Aorta (tissue), 5 donors: ENCODE results near the gene FOLH1. TPM values are rescaled to one million over a fixed set of nuclear protein-coding genes. Genes with fewer than 3 reads are reported as not detected.
"Not testable (repeated sequence)": the region's sequence is repeated elsewhere in the genome, so short reads cannot be mapped to it uniquely, and the experiment has no call there.

ENCODE experiments used
- ATAC-seq: fragments of 200-7000 bp; cut with Tn5 transposase; one replicate; pipeline ENCODE4 v1.9.1; 2022; ENCODE audit warnings: moderate library complexity; ENCODE audit not compliant: low FRiP score
- DNase-seq, 2 donors: peaks; one replicate each; pipeline ENCODE4 v3.0.0-alpha.2; 2020
- H3K27ac ChIP-seq, 2 donors: one replicate each; pipeline ENCODE4 v1.5.1; 2013; ENCODE audit warnings: low read length in 2 of 2, mild to moderate bottlenecking in 2 of 2, moderate library complexity in 2 of 2, control low read depth in 1 of 2, inconsistent platforms in 1 of 2, low read depth in 1 of 2
- H3K27me3 ChIP-seq, 2 donors: one replicate each; pipeline ENCODE4 v1.6.1; 2013; ENCODE audit warnings: control low read depth in 1 of 2, low read length in 1 of 2, mild to moderate bottlenecking in 1 of 2, moderate library complexity in 1 of 2; ENCODE audit not compliant: insufficient read depth in 2 of 2, control insufficient read depth in 1 of 2
- H3K36me3 ChIP-seq, 2 donors: one replicate each; pipeline ENCODE4 v1.6.1; 2013; ENCODE audit warnings: control low read depth in 1 of 2, low read length in 1 of 2, mild to moderate bottlenecking in 1 of 2; ENCODE audit not compliant: insufficient read depth in 2 of 2, control insufficient read depth in 1 of 2
- H3K4me1 ChIP-seq, 2 donors: one replicate each; pipeline ENCODE4 v1.6.1; 2013; ENCODE audit warnings: low read length in 2 of 2, control low read depth in 1 of 2, mild to moderate bottlenecking in 1 of 2, moderate library complexity in 1 of 2; ENCODE audit not compliant: insufficient read depth in 2 of 2, control insufficient read depth in 1 of 2
- H3K4me3 ChIP-seq, 2 donors: one replicate each; pipeline ENCODE4 v1.5.1; 2013; ENCODE audit warnings: low read length in 2 of 2, control low read depth in 1 of 2, mild to moderate bottlenecking in 1 of 2
- H3K9me3 ChIP-seq: one replicate; pipeline ENCODE4 v1.6.1; 2013; ENCODE audit warnings: mild to moderate bottlenecking, low read length; ENCODE audit not compliant: control insufficient read depth
- WGBS, 2 donors: extraction: QIAGEN DNeasy Blood & Tissue Kit; methylation state at CpG; one replicate each; pipeline ENCODE4 v1.1.7; 2013; 5-methylcytosine and 5-hydroxymethylcytosine counted together
- intact Hi-C, 2 donors: fragments of 100-400 bp; cut with DNase I; formaldehyde crosslinking; loops; one replicate each; pipeline versions ENCODE4 v1.14.2 to v1.15.0; 2022
- polyA plus RNA-seq, 2 donors: library from polyadenylated mRNA; stranded (reverse); fragments of 200-250 nt; gene quantifications; one replicate each; pipeline ENCODE4 v1.2.3, GENCODE V29; 2013
- total RNA-seq, 2 donors: library from RNA; stranded (reverse); fragmentation: NEBNext Ultra II Directional; extraction: Animal tissue kit (Norgen Biotek cat#: 25700); gene quantifications; one replicate each; pipeline ENCODE4 v1.2.1, GENCODE V29; 2021
- donor health status: healthy with polysubstance abuse.
- donor health status: Bipolar disorder and iron deficiency.
- donor health status: DM: no; HTN: no; CAD: no.
- donor health status: DM: no; HTN: no; CAD: no.
- donor health status: DM: yes; HTN: yes; CAD: no.

FOLH1 gene
- total and polyA plus RNA-seq, 4 donors: 1.6 to 17.3 (median 1.9) TPM; not detected in 1

DNA sequence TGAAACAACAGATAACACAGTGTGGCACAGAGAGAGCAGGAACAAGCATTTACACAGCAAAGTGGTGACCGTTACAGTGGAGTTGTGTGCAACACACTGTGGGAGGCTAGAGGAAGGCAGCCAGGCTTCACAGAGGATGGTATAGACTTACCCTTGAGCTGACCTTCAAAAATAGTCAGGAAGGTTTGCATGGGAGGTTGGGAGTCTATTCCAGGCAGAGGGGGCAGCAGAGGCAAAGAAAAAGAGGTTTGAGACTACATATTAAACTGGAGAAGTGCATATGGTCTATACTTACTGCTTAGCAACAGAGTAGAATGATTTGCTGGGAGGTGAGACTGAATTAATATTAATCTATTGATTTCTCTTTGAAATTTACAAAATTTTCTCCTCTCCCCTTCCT is 22.1 kb upstream of the FOLH1 start:
- H3K9me3 ChIP-seq, H3K36me3 ChIP-seq, intact Hi-C loops, H3K4me1 ChIP-seq, H3K27ac ChIP-seq, ATAC-seq, H3K4me3 ChIP-seq, H3K27me3 ChIP-seq, DNase-seq: not testable (repeated sequence)
- WGBS, 2 donors: 12 to 36% methylated on average over 1 of the region's 1 CpG

DNA sequence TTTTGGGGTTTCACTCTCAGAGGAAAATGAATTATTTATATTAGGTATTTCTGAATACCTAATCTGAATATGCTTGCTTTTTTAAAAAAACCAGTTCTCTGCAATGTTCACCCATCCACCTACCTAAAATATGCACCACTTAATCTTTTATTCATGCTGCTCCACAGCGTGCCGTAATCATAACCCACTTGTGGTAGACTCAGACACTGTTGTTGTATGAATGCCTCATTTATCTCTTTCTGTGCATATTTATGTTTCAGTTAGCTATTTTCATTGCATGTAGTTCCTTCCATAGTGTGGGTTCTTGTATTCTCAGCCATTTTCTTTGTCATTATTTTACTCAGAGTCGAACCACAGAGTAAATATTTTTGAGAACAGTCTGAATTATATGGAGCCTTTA is 21.6 kb upstream of the FOLH1 start:
- WGBS, 2 donors: 16 to 20% methylated on average over 3 of the region's 3 CpGs
- H3K36me3 ChIP-seq, ATAC-seq, H3K9me3 ChIP-seq, H3K4me3 ChIP-seq, H3K27me3 ChIP-seq, DNase-seq, intact Hi-C loops, H3K4me1 ChIP-seq, H3K27ac ChIP-seq: not testable (repeated sequence)

DNA sequence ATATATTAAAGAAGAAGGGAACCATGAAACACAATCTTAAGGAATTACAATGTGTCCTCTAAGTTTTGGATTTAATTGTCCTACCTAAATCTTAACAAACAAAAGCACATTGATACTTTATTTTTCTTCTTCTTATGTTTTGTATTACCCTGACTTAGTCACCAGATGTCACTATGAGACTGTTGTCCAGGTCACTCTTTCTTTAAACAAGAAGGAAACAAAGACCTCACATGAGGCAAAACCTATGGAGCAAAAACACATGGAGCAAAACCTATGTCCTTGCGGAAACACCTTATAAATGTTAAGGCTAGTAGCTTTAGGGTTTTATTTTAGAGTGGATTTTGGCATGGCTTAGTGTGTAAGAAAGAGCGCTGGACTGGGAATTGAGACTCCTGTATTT is 20.7 kb upstream of the FOLH1 start:
- peak; percentile 62 for ATAC-seq
- DNase-seq: not testable (repeated sequence)

DNA sequence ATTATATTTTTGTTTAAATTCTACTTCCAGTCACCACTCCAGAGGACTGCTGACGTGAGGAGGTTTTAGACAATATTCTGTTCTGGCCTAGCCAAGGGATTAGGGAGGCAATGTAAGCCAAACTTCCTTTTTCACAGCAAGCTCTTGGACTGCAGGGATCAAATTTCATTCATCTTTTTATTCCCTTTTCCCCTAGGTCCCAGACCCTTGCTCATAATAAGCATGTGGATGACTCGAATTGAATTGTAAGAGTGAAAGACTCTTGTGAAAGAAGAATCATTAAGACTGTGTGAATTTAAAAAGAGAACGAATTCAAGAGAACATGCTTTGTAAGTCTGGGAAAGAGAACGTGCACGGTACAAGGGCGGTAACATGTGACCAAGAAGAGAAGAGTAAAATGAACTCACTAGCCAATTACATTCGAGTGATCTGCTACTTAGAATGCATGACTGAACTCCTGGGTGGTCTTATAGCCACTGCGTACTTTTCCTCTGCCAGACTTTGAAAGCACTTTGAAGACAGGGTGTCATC is 16.9 kb upstream of the FOLH1 start:
- ATAC-seq, H3K9me3 ChIP-seq, H3K27me3 ChIP-seq, H3K27ac ChIP-seq, H3K36me3 ChIP-seq, DNase-seq, H3K4me1 ChIP-seq, H3K4me3 ChIP-seq: not testable (repeated sequence)
- intact Hi-C loops: loop anchor here in 1 of 2 donors (10.0 kb wide), 1 partner anchor 299 kb away; no protein-coding TSS in a partner anchor
- 48 to 62% methylated on average over 8 of the region's 8 CpGs for WGBS, 2 donors

More for the DNA sequence above, 20.7 kb upstream of the FOLH1 start:
- H3K9me3 ChIP-seq, H3K4me3 ChIP-seq, H3K36me3 ChIP-seq, H3K4me1 ChIP-seq, H3K27ac ChIP-seq, H3K27me3 ChIP-seq: not testable (repeated sequence)
- intact Hi-C loops: loop anchor here in 1 of 2 donors (10.0 kb wide), 1 partner anchor 296 kb away; no protein-coding TSS in a partner anchor
- WGBS, 2 donors: 50 to 53% methylated on average over 2 of the region's 2 CpGs

DNA sequence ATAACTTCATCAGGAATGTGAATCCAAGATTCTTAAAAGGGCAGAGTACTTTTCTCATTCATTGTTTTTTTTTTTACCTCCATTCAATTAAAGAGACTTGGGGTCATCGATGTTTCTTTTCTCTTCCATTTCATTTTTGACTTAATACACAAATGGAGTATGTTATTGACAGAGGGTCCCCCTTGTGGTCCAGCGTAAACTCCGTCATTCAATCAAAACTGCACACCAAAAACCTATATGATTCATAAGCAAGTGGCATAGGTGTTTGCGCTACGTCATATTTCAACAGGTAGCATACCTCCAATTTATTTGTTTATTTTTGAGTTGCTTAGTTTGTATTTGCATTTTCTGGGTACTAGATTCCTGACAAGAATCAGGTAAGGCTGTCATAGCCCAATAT is 12.7 kb upstream of the FOLH1 start:
- H3K9me3 ChIP-seq: no peaks in the 10 kb centered on the region
- DNase-seq (no peak), ATAC-seq (no peak)
- H3K4me3 ChIP-seq: no peak overlapping the region
- no peaks in the 10 kb centered on the region for H3K36me3 ChIP-seq
- no peaks in the 10 kb centered on the region for H3K4me1 ChIP-seq
- intact Hi-C loops: loop anchor here in 1 of 2 donors (10.0 kb wide), 1 partner anchor 304 kb away; no protein-coding TSS in a partner anchor
- H3K27ac ChIP-seq: no peak overlapping the region
- WGBS, 2 donors: 82 to 84% methylated on average over 5 of the region's 5 CpGs
- H3K27me3 ChIP-seq: no peaks in the 10 kb centered on the region

DNA sequence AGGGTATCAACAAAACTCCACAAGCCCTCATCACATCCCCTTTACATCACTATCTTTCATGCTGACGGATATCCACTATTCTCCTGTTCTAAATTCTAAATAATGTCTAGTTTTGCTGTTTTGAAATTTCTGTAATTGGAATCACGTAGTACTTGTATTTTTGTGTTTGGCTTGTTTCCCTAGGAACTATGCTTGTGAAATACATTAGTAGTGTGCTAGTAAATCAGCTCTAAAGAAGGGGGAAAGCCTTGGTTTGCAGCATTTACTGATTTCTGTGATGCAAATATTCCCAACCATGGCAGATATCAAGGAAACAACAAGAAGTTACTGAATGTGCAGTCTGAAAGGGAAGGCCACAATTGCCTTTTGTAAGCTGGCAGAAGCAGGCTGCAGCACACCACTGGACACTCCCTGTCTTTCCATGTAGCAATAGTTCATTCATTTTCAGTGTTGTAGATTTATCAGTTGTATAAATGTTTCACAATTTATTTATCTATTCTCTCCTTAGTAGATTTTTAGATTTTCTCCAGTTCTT is 4.7 kb upstream of the FOLH1 start:
- DNase-seq: no peak
- no peaks in the 10 kb centered on the region for H3K27me3 ChIP-seq
- no peak overlapping the region for H3K4me3 ChIP-seq
- no peak for ATAC-seq
- no peak overlapping the region for H3K27ac ChIP-seq
- intact Hi-C loops: no loop called here
- WGBS, 2 donors: 66 to 72% methylated on average over 2 of the region's 2 CpGs
- no peaks in the 10 kb centered on the region for H3K36me3 ChIP-seq
- H3K4me1 ChIP-seq: no peaks in the 10 kb centered on the region
- H3K9me3 ChIP-seq: no peaks in the 10 kb centered on the region

DNA sequence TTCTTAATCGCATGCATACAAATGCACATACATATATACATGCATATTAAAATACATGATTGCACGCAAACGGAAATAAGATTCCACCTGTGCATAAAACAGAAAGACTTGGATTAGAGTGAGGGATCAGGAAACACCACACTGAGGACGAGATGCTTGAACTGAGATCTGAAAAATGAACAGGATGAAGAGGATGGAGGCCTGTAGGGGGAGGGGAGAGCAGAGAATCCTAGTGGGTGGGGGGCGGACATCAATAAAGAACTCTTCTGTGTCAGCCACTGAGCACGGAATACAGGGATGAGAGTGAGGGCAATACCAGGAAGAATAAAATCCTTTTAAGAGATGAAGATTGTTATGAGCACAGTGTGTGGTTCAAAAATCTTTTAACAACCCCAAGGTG is 1.4 kb downstream of the FOLH1 start:
- WGBS, 2 donors: 84 to 87% methylated on average over 6 of the region's 6 CpGs
- not testable (repeated sequence) for H3K27me3 ChIP-seq

DNA sequence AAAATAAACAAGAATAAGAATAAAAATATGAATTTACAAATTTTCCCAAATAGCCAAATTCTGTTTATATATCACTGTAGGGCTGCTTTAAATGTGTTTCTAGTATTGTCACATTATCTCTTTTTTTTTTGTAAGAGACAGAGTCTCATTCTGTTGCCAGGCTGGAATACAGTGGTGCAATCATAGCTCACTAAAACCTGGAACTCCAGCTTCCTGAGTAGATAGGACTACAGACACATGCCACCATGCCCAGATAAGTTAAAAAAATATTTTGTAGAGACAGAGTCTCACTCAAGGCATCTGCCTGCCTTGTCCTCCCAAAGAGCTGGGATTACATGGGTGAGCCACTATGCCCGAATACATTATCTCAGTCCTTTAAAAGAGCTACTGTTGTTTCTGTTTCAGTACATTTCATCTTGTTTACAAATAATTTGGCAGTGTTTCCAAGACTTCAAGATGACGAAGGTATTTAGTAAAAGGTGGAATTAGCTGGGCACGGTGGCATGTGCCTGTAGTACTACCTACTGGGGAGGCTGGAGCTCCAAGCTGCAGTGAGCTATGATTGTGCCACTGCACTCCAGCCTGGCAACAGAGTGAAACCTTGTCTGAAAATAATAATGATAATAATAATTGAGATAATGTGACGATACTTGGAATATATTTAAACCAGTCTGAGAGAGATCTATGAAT is 6.0 kb downstream of the FOLH1 start:
- H3K4me1 ChIP-seq: no peaks in the 10 kb centered on the region
- 78 to 80% methylated on average over 4 of the region's 4 CpGs for WGBS, 2 donors
- no peak for ATAC-seq
- intact Hi-C loops: loop anchor here in 1 of 2 donors (10.0 kb wide), 1 partner anchor 792 kb away; no protein-coding TSS in a partner anchor
- no peaks in the 10 kb centered on the region for H3K27me3 ChIP-seq
- H3K36me3 ChIP-seq: no peaks in the 10 kb centered on the region
- DNase-seq: no peak
- H3K4me3 ChIP-seq: no peak overlapping the region
- H3K9me3 ChIP-seq: no peaks in the 10 kb centered on the region
- H3K27ac ChIP-seq: no peak overlapping the region

More for the DNA sequence above, 1.4 kb downstream of the FOLH1 start:
- not testable (repeated sequence) for H3K4me3 ChIP-seq, H3K9me3 ChIP-seq, H3K4me1 ChIP-seq, H3K27ac ChIP-seq, DNase-seq, H3K36me3 ChIP-seq, ATAC-seq
- intact Hi-C loops: loop anchor here in 1 of 2 donors (10.0 kb wide), 1 partner anchor 788 kb away; no protein-coding TSS in a partner anchor

DNA sequence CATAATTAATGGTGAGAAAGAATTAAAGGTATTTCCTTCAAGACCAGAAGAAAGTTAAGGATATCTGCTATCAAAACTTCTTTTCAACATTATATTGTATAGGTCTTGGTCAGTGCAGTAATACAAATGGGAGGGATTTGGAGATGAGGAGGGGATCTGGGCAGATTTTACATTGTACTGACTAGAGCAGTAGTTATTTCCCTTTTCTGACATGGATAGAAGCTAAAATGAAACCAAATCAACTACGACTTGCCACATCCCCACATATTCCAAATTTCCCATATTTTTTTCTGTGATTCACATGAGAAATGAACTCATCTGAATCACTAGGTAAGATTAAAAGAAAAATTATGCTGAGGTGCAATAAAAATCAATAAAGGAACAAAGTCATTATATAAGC is 11.6 kb downstream of the FOLH1 start:
- H3K27ac ChIP-seq, H3K9me3 ChIP-seq, H3K4me1 ChIP-seq, H3K27me3 ChIP-seq, intact Hi-C loops, ATAC-seq, H3K4me3 ChIP-seq, DNase-seq, H3K36me3 ChIP-seq: not testable (repeated sequence)
- 46 to 58% methylated on average over 1 of the region's 1 CpG for WGBS, 2 donors
